ENCODE results near the gene CSMD2. TPM values are rescaled to one million over a fixed set of nuclear protein-coding genes. Genes with fewer than 3 reads are reported as not detected.
A peak's percentile ranks its signal among the peaks of the same experiment; 100 is the strongest.

Gene CSMD2
- total RNA-seq, 6 donors from 2014 or later, result 0.39 to 1.0 (median 0.52) TPM

- TF ChIP-seq CTCF (IDR thresholded peaks at IDR 0.05) (no peak), POLR2AphosphoS5 (IDR thresholded peaks at IDR 0.05) (no peak), POLR2A (IDR thresholded peaks at IDR 0.05) (no peak), EP300 (IDR thresholded peaks at IDR 0.05) (no peak)
- DNase-seq, result no peak
- Histone ChIP-seq H3K36me3 (no peaks in the 10 kb centered on the region), H3K9me3 (no peaks in the 10 kb centered on the region), H3K4me1 (peaks cover 0 to 11% (median 1%) of the 10 kb centered on the region in 4 donors), H3K4me3 (no peak overlapping the region), H3K27me3 (no peaks in the 10 kb centered on the region), H3K27ac (no peak overlapping the region)
- peak in 1 of 2 donors; percentile 64 for ATAC-seq (ENCODE audit: low FRiP score in 2 of 2)
- WGBS, 2 donors, result 65 to 76% methylated on average over 3 of the region's 3 CpGs
Observed at GRCh38 chr1:33818071-33818470, 347.0 kb downstream of the CSMD2 start.

GRCh38 chr1:33815061-33815460, 350.0 kb downstream of the CSMD2 start:
- 42 to 46% methylated on average over 4 of the region's 4 CpGs for WGBS, 2 donors
- H3K9me3 ChIP-seq, result no peaks in the 10 kb centered on the region

GRCh38 chr1:33814166-33814565, 350.9 kb downstream of the CSMD2 start:
- TF ChIP-seq POLR2AphosphoS5 (IDR thresholded peaks at IDR 0.05) (no peak), EP300 (IDR thresholded peaks at IDR 0.05) (no peak), POLR2A (IDR thresholded peaks at IDR 0.05) (no peak), CTCF (IDR thresholded peaks at IDR 0.05) (no peak)
- 93 to 97% methylated on average over 2 of the region's 2 CpGs for WGBS, 2 donors
- H3K36me3 ChIP-seq, result no peaks in the 10 kb centered on the region
- DNase-seq (no peak), ATAC-seq (ENCODE audit: low FRiP score in 2 of 2) (no peak)
- H3K9me3 ChIP-seq, result no peaks in the 10 kb centered on the region
- peaks cover 0 to 11% (median 1%) of the 10 kb centered on the region in 4 donors for H3K4me1 ChIP-seq
- H3K27me3 ChIP-seq, result no peaks in the 10 kb centered on the region
- no peak overlapping the region for H3K4me3 ChIP-seq
- H3K27ac ChIP-seq, result no peak overlapping the region

More at GRCh38 chr1:33815061-33815460, 350.0 kb downstream of the CSMD2 start:
- no peak for DNase-seq
- no peaks in the 10 kb centered on the region for H3K27me3 ChIP-seq
- H3K36me3 ChIP-seq, result no peaks in the 10 kb centered on the region
- ATAC-seq (ENCODE audit: low FRiP score in 2 of 2), result no peak
- TF ChIP-seq POLR2AphosphoS5 (IDR thresholded peaks at IDR 0.05) (no peak), EP300 (IDR thresholded peaks at IDR 0.05) (no peak), POLR2A (IDR thresholded peaks at IDR 0.05) (no peak), CTCF (IDR thresholded peaks at IDR 0.05) (no peak)
- no peak overlapping the region for H3K27ac ChIP-seq
- peaks cover 0 to 11% (median 1%) of the 10 kb centered on the region in 4 donors for H3K4me1 ChIP-seq
- H3K4me3 ChIP-seq, result no peak overlapping the region

GRCh38 chr1:33810571-33810970, 354.5 kb downstream of the CSMD2 start:
- Histone ChIP-seq H3K27me3 (no peaks in the 10 kb centered on the region), H3K27ac (no peak overlapping the region), H3K36me3 (no peaks in the 10 kb centered on the region), H3K4me1 (peaks cover 0 to 11% (median 1%) of the 10 kb centered on the region in 4 donors), H3K9me3 (peaks cover 0 to 7% (median 3%) of the 10 kb centered on the region in 4 donors), H3K4me3 (no peak overlapping the region)
- TF ChIP-seq POLR2A (IDR thresholded peaks at IDR 0.05) (no peak), POLR2AphosphoS5 (IDR thresholded peaks at IDR 0.05) (no peak), EP300 (IDR thresholded peaks at IDR 0.05) (no peak), CTCF (IDR thresholded peaks at IDR 0.05) (no peak)
- ATAC-seq (ENCODE audit: low FRiP score in 2 of 2) (no peak), DNase-seq (no peak)
- 86 to 90% methylated on average over 4 to 5 of the region's 5 CpGs for WGBS, 2 donors

- no peaks in the 10 kb centered on the region for H3K36me3 ChIP-seq
- no peak overlapping the region for H3K4me3 ChIP-seq
- 80 to 83% methylated on average over 3 of the region's 3 CpGs for WGBS, 2 donors
- no peak overlapping the region for H3K27ac ChIP-seq
- peaks cover 0 to 7% (median 3%) of the 10 kb centered on the region in 4 donors for H3K9me3 ChIP-seq
- ATAC-seq (ENCODE audit: low FRiP score in 2 of 2) (no peak), DNase-seq (no peak)
- H3K27me3 ChIP-seq, result no peaks in the 10 kb centered on the region
- no peaks in the 10 kb centered on the region for H3K4me1 ChIP-seq
- TF ChIP-seq CTCF (IDR thresholded peaks at IDR 0.05) (no peak), EP300 (IDR thresholded peaks at IDR 0.05) (no peak), POLR2AphosphoS5 (IDR thresholded peaks at IDR 0.05) (no peak), POLR2A (IDR thresholded peaks at IDR 0.05) (no peak)
Observed at GRCh38 chr1:33805988-33806387, 359.0 kb downstream of the CSMD2 start.

All from upper lobe of left lung (tissue), 6 donors.